DOHH2 (cell line): ENCODE data around the gene DMGDH.

Experiments
- CTCF ChIP-seq: fragments of 200-600 bp; sonication (generic); IDR thresholded peaks from one replicate; pipeline ENCODE4 v1.5.1; 2014; ENCODE audit warnings: antibody characterized with exemption, mild to moderate bottlenecking, low read depth, low read length; ENCODE audit not compliant: poor library complexity, severe bottlenecking
- EZH2phosphoT487 ChIP-seq: fragments of 200-600 bp; sonication (generic); IDR thresholded peaks from 2 replicates; pipeline ENCODE4 v1.6.1; 2017; ENCODE audit warnings: borderline replicate concordance, mild to moderate bottlenecking, antibody characterized with exemption, low read length, moderate library complexity, mixed read lengths

- TF ChIP-seq CTCF (peak; percentile 85), EZH2phosphoT487 (no peak)
Measured at GRCh38 chr5:79025054-79025472, 44.4 kb downstream of the DMGDH start.
